ENCODE measurements around the gene ING5.

Gene ING5

GRCh38 chr2:241724259-241724974 lies 22.6 kb downstream of the ING5 start:
- no peak for DNase-seq
- no peak overlapping the region for H3K4me3 ChIP-seq (ENCODE audit: low read depth, low read length)
- H3K36me3 ChIP-seq: peaks cover 52% of the 10 kb centered on the region
- H3K4me1 ChIP-seq: no peaks in the 10 kb centered on the region
- TF ChIP-seq, protein P1, sequence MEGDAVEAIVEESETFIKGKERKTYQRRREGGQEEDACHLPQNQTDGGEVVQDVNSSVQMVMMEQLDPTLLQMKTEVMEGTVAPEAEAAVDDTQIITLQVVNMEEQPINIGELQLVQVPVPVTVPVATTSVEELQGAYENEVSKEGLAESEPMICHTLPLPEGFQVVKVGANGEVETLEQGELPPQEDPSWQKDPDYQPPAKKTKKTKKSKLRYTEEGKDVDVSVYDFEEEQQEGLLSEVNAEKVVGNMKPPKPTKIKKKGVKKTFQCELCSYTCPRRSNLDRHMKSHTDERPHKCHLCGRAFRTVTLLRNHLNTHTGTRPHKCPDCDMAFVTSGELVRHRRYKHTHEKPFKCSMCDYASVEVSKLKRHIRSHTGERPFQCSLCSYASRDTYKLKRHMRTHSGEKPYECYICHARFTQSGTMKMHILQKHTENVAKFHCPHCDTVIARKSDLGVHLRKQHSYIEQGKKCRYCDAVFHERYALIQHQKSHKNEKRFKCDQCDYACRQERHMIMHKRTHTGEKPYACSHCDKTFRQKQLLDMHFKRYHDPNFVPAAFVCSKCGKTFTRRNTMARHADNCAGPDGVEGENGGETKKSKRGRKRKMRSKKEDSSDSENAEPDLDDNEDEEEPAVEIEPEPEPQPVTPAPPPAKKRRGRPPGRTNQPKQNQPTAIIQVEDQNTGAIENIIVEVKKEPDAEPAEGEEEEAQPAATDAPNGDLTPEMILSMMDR (IDR thresholded peaks at IDR 0.05; ENCODE audit: low read depth, low read length): peak; percentile 50
- no peaks in the 10 kb centered on the region for H3K27me3 ChIP-seq
- no peaks in the 10 kb centered on the region for H3K9me3 ChIP-seq

DNA sequence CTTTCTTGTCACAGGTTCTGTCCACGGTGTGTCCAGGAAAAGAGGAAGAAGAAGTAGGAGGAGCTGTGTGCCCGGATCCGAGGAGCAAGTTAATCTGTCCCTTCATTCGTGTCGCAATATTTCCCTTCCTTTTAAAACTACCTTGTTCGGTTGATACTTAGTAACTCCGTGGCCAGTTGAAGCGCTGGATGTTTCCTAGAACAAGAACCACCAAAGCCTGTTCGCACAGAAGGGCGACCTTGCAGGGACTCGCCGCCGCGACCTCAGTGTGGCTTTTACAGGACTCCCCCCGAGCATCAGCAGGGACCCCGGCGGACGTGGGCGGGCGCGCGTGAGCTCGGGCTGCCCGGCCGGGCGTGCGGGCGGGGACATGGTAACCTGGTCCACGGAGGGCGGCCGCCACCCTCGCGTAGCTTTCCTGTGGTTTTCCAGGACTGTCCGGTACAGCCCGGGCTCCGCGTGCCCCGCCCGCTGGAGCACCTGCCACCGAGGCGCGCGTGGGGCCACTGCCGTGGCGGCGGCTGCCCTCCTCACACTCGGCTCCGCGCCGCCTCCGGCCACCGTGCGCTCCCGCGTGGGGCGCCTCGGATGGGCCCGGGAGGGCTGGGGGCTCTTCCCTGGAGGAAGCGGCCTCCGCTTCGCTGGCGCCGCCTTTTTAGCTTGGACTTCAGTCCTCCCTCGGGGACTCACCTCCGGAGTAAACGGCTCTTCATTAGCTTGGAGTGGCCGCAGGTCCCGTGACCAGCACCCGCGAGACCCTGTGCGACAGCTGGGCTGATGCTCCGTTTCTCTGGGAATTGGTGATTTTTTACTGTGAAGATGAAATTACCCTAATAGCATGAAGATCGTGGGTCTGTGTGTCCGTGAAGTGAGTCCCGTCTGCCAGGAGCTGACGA lies 23.4 kb downstream of the ING5 start:
- H3K4me3 ChIP-seq (ENCODE audit: low read depth, low read length): no peak overlapping the region
- no peaks in the 10 kb centered on the region for H3K4me1 ChIP-seq
- peaks cover 43% of the 10 kb centered on the region for H3K36me3 ChIP-seq
- H3K27me3 ChIP-seq: no peaks in the 10 kb centered on the region
- TF ChIP-seq, protein P1 (IDR thresholded peaks at IDR 0.05; ENCODE audit: low read depth, low read length): no peak
- H3K9me3 ChIP-seq: no peaks in the 10 kb centered on the region
- DNase-seq: no peak

GRCh38 chr2:241726459-241726858 lies 24.6 kb downstream of the ING5 start:
- DNase-seq: no peak
- Histone ChIP-seq H3K36me3 (peaks cover 31% of the 10 kb centered on the region), H3K9me3 (no peaks in the 10 kb centered on the region), H3K4me1 (no peaks in the 10 kb centered on the region), H3K27me3 (no peaks in the 10 kb centered on the region), H3K4me3 (ENCODE audit: low read depth, low read length) (no peak overlapping the region)
- TF ChIP-seq, protein P1 (IDR thresholded peaks at IDR 0.05; ENCODE audit: low read depth, low read length): no peak

DNA sequence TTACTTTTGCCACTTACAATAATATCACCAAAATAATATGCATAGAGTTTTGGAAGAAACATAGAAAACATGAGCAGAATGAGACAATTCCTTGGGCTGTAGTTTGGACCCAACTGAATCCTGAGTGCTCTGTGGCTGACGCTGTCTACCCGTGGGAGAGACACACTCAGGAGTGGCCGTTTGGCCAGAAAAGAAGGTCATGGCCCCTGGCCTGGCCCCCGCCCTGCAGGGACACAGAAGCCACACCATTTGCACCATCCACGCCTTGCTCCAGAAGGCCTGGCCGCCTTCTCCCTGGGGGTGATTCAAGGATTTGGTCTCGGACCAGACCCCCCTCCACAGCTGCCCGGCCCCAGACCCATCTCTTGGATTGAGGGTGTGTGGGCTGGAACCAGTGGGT lies 26.2 kb downstream of the ING5 start:
- no peaks in the 10 kb centered on the region for H3K9me3 ChIP-seq
- H3K4me3 ChIP-seq (ENCODE audit: low read depth, low read length): no peak overlapping the region
- no peak for DNase-seq
- H3K27me3 ChIP-seq: no peaks in the 10 kb centered on the region
- H3K36me3 ChIP-seq: peaks cover 16% of the 10 kb centered on the region
- TF ChIP-seq, protein P1 (IDR thresholded peaks at IDR 0.05; ENCODE audit: low read depth, low read length): no peak
- no peaks in the 10 kb centered on the region for H3K4me1 ChIP-seq

DNA sequence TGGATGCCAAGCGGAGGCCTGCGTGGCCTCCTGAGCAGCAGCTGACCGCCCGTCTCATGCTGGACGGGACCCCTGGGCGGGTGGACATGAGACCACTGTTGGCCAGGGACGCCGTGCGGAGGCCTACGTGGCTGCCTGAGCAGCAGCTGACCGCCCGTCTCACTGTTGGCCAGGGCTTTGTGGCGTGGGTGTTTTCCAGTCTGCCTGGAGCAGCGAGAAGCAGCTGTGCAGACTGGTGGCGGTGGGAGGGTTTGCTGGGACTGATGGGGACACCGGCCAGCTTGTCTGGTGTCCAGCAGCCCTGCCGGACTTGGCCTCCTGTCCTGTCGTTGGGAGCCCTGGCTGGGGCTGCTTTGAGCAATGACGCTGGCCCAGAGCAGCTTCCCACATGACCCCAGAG lies 26.8 kb downstream of the ING5 start:
- Histone ChIP-seq H3K9me3 (no peaks in the 10 kb centered on the region), H3K27me3 (no peaks in the 10 kb centered on the region), H3K4me3 (ENCODE audit: low read depth, low read length) (no peak overlapping the region), H3K36me3 (peaks cover 9% of the 10 kb centered on the region), H3K4me1 (no peaks in the 10 kb centered on the region)
- TF ChIP-seq, protein P1 (IDR thresholded peaks at IDR 0.05; ENCODE audit: low read depth, low read length): no peak
- DNase-seq: no peak

GRCh38 chr2:241729868-241730267 lies 28.0 kb downstream of the ING5 start:
- H3K4me1 ChIP-seq: no peaks in the 10 kb centered on the region
- H3K27me3 ChIP-seq: no peaks in the 10 kb centered on the region
- no peak overlapping the region for H3K4me3 ChIP-seq (ENCODE audit: low read depth, low read length)
- H3K9me3 ChIP-seq: no peaks in the 10 kb centered on the region
- no peaks in the 10 kb centered on the region; the same call in 1 of the 2 replicates for H3K36me3 ChIP-seq
- TF ChIP-seq, protein P1 (IDR thresholded peaks at IDR 0.05; ENCODE audit: low read depth, low read length): no peak
- DNase-seq: no peak
